Activated CD8-positive, alpha-beta memory T cell treated with anti-CD3 and anti-CD28 coated beads, Interleukin-2, amount 50 U/mL, for 48 hours (primary cell): Measurements from ENCODE around the gene TATDN2.

Experiments
- DNase-seq: peaks from one replicate; pipeline ENCODE4 v3.0.0-alpha.2; 2020

TATDN2 gene

DNA sequence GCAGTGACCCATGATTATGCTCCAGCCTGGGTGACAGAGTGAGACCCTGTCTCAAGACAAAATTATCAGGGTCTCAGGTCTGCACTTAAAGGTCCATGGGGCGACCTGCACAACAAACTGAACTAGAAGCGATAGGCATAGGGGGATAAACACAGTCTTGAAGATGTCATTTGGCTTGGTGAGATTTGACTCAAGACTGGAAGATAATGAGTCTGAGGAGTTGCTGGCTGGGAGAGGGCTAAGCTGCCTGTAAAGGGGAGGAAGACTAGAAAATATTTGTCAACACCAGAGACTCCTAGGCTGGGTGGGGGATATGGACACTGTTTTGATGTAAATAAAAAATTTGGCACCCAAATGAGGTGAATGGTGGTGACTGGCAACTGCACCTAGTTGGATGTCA is 24.7 kb downstream of the TATDN2 start:
- DNase-seq = no peak

DNA sequence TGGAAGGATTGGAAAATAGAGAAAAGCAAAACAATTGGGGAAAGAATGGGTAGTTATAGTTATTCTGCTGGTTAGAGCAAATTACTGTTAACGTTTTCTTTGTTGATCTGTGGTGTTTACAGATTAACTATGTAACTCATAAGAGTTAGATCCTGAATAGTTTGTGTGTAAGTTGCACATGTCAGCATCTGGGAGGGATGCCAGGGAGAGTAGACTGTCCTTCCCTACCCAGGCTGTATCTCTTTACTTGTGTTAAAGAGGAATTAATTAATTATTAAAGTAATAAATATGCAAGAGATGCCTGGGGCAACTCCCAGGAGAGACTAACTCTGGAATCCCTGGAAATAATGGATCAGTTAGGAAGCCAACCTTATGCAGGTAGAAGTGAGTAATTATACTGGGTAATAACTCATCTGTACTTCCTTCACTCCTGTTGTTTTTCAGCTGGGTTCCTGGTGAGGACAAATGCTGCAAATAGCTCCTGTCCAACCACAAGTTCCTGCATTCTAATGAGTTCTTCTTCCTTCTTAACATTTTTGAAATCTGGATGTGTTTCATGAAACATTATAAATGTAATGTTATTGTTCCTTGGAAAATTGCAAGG is 25.5 kb downstream of the TATDN2 start:
- no peak for DNase-seq

DNA sequence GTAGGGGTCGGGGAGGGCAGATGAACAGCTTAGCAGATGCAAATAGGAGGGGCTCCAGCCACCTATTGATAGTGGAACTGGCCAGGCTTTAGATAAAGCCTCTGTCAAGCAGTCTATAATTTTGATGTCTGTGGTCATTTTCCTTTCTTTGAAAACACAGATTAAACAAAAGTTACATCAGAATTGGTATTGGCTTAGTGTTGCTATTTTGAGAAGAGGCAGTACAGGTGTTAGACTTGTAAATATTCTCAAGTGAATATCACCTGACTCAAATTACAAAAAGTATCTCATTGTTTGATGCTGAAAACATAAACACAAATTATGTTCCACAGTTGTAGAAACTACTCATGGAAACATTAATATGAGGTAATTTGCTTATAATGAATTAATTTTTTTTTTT is 26.3 kb downstream of the TATDN2 start:
- no peak for DNase-seq

DNA sequence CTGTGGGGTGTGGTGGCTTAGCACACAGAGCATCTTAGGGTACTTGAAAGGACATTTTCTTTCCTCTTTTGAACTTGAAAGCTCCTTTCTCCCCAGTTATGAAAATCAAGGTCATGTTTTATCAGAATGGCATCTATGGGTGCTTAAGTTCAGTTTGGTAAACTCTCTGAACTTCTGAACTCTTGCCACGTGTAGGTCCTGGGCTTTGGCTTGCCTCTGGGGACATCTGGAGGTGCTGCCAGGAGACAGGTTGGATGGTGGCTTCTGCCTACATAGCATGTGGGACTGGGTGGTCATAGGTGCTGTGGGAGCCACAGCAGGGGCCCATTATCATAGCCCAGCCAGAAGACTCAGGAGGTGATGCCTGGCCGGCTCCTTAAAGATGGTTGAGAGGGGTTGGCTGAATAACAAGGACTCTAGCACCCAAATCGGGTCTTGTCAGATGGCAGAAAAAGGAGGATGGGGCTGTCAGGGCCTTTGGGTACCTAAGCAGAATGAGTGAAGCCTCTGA is 28.9 kb downstream of the TATDN2 start:
- DNase-seq = no peak

DNA sequence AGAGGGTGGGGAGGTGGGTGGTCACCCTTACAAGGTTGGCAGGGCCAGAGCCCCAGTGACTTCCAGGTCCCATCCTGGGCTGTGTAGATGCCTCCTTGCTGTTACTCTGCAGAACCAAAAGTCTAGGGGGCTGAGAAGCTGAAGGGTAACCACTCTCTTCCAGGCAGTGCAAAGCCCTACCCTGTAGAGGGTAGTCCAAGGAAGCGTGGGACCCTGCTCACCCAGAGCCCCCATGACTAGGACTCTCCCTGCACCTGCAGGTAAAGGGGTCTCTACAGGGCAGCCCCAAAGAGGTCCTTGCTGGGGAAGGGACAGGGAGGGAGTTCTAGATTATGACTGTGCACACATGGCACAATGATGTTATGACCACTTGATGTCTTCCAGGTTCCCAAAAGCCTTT is 30.2 kb downstream of the TATDN2 start:
- no peak for DNase-seq

DNA sequence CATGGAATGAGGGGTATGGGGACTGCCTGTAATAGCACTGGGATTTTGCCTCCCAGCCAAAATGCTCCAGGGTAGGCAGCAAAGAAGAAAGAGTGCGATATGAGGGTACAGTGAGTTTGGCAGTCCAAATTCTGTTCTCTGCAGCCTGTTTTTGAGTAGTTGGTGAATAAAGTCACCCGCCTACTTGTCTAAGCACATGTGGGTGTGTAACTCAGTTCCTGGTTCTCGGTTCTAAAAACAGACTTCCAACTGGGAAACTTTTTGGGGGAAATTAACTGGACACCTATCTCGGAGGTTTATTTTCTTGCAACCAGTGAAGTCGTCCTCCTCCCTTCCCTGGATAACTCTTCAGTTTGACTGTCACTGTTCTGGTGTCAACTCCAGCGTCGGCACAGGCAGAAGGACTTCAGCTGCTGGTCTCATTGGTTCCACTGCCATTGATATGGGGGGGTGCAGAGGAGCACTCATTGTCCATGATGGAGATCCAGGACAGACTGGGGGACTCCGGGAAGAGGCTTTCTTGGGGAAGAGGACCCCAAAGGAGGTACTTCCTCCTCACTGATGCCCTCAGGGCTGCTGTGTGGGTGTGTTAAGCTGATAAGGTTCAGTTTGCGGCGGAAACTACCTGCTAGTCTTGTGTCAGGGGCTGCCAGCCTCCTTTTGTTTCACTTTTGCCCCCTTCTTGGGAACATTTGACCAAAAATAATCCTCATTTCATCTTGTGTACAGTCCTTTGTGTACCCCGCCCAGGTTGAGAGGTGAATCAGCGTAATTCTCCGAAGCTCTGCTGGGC is 31.3 kb downstream of the TATDN2 start:
- no peak for DNase-seq

DNA sequence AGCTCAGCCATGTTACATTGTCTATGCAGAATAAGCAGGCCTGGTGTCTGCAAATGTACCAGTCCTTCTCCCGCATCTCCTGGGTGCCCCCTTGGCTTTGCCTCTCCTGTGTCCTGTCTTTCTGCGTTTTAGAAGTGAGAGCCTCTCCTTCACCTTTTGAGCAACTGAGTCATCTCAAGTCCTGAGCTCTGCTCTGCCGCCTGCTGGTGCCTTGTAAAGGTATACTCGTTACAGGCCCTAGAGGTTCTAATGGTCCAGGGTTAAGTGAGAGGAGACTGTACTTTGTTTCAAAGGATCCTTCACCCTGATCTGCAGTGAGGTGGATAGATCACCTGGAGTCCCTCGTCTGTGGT is 31.9 kb downstream of the TATDN2 start:
- no peak for DNase-seq

DNA sequence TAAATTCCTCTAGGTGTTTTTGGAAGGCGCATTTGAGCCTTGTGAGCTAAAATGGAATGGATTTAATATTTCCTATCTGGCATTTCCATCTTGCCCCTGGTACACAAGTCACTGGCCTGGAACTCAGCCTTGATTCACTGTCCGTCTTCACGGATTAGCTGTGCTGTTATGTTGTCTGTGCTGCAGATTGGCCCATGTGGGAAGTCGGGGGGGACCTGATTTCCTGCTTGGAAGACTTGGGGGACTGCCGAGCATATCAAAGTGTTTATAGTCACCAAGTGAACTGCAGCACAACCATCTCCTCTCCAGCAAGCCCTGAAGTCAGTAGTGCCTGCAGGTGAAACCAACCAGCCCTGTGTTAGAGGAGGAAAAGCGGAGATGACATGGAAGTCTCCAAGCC is 32.3 kb downstream of the TATDN2 start:
- no peak for DNase-seq

DNA sequence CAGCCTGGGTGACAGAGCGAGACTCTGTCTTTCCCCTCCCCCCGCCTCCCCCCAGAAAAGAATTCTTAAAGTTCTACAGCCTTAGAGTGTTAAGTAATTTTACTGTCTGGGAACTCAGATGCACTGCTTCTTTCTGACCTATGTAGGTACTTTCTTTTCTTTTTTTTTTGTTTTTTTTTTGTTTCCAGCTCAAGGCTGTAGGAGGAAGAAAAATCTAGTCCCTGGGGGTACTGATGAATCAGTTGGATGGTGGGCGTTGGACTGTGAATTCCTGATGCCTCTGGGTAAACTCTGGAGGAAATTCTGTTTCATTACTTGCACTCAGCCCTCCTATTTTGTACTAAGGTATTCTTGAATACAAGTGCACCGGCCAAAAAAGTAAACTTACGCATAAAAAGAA is 33.7 kb downstream of the TATDN2 start:
- no peak for DNase-seq

DNA sequence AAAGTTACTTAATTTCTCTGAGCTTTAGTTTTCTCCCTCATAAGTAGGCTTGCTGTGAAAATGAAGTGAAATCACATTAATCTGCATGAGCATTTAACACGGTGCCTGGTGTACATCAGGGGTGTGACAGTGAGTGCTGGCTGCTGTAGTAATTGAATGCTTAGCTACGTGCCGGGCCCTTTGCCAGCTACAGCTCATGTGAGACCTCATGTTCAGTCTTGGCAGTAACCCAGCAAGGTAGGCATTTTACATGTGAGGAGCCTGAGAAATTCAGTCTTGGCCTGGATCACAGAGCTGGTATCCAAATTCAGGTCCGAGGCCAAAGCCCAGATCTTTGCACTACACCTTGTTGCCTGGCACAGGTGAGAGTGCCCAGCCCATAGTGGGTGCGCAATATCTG is 35.4 kb downstream of the TATDN2 start:
- no peak for DNase-seq

DNA sequence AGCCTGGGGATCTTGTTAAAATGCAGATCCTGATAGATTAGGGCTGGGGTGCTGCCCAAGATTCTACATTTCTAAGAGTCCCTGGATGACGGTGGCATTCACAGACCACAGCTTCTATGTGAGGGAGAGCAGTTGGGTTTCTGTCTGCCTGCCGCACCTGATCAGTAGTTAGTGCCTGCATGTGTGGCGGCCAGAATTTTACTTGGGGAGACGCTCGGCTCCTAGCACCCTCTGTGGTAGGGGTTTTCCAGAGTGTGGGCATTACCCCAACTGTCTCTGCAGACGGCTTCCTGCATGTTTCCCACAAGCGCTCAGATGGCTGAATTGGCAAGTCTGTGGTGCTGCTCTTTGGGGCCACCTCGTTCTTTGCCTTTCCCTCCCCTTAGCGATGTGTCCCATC is 36.2 kb downstream of the TATDN2 start:
- DNase-seq = no peak

DNA sequence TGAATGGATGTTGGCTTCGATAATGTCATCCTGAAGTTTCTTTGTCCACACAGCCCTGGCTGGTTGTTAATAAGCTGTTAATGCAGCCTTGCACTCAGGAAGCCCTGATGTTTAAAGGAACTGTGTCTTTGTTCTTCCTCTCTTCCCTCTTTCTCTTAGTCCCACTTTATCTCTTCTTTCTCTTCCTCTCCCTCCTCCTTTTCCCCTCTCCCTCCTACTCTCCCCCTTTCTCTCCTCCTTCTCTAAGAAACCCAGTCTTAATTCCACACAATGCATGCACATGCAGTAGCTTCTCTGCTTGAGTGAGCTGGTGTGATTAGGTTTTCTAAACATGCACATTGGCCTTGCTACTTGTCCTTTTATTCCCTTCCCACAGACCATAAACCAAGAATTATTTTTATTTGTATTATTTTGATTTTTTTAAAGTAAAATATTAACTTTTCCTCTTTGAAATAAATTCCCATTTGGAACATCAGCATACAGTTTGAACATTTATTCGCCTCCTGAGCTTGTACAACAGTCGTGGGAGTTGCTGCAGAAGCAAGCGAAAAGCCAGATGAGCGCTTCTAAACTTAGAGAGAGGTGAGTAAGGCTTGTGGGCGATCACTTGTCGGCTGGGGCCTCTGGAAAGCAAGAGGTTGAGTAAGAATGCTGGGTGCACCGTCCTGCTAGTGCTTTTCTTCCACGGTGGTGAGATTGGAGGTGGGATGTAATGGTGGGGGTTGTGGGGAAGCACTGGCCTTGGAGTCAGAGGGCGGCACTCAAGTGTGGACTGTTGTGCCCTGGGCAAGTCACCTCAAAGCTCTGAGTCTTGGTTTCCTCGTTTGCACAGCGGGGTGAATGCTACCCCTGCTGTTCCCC is 37.2 kb downstream of the TATDN2 start:
- no peak for DNase-seq

DNA sequence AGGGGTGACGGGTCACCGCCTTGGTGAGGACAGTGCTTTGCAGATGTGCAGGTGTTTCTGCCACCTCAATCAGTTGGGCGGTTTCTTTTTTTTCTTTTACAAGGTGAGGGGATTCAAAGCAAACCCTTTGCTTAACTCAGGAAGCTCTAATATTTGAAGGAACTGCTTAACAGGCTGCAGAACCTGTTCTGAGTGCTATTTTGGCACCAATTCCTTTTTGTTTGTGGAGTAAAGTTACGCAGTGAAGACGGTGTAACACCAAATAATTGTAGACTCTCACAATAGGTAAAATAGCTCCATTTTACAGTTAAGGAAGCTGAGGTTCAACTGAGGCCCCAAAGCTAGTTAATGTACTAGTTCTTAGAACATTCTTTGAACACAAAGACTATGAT is 37.9 kb downstream of the TATDN2 start:
- DNase-seq = no peak

DNA sequence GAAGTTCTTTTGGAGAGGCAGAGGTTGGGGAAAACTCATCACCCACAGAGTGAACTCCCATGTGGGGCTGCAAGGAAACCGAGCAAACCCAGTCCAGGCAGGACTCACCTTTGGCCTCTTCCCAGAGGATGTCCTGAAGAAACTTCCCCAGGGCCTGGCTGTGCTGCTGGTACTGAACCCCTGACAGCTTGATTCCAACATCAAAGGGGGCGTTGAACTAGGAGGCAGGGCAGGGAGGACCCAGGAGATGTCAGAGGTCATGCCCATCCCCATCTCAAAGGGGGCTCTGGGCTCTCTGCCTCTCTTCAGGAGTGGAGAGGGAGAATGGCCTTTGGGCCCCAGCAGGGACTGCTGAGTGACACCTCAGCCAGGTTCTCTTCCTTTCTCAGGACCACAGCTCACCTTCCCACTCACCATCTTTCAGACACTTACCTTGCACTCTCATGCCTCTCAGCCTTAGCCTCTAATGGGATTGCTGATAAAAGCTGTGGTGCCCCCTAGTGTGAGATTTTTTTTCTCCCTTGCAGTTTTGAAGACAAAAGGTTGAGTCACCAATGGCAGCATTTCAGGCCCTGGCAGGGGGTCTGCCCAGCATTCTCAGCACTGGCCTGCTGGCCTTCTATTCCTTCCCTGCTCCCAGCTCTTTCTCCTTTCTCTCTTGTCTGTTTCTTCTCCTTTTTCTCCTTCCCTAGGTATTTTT is 38.5 kb downstream of the TATDN2 start:
- DNase-seq = no peak

DNA sequence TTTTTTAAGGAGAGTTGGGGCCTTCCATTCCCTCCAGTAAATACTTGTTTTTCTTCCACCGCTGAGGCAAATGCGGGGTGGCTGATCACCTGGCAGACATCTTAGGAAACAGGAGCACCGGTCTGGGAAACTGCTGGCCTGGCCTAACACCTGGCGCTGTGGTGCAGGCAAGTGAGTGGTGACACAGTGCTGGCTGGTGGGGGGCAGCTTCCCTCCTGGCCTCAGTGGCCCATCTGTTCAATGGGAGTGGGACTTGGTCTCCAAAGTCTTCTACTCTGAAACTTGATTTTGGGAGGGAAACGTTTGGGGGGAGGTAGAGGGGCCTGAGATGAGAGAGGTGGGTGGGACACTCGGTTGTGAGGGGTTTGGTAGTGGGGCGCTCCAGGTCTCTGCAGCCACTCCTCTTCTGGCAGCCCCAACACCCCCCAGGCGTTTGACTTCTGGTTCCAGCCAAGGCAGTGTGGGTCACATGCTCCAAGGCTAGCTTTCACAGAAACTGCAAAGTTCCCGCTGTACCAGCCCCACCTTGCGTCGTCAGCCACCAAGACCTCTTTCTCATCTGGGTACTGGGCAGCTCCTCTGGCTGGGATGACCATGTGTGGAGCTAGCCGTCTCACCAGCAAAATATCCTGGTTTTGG is 39.8 kb downstream of the TATDN2 start:
- DNase-seq = no peak

DNA sequence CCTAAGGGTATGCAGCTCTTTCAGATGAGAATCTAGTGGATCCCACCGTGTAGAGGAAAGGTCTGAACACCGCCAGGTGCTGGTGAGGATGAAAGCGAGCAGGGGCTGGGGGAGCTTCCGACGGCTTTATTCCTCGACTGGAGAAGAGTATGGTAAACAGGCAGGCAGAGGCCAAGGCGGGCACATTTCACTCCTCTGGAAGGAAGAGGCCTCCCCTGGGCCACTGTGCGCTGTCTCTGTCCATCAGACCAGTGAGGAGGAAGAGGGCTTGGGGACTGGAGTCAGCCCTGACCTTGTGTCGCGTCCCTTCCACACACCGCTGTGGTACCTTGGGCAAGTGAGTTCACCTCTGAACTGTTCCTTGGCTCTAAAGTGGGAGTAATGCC is 40.3 kb downstream of the TATDN2 start:
- no peak for DNase-seq

DNA sequence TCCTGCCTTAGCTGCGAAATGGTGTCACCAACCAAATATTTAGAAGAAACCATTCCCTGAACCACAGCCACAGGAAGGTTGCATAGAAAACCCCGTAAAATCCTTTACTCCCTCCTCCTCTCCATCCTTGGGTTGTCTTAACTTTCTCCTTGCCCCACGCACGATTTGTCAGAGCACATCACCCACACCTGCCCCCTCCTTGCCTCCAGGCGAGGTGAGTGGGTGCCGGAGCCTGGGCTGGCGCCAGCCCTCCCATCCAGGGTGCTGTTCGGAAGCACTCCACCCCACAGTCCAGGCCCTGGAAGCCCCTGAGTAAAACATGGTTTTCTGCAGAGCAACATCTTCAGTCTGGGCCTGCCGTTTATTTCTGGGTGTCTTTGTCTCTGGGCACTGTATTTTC is 40.8 kb downstream of the TATDN2 start:
- no peak for DNase-seq

DNA sequence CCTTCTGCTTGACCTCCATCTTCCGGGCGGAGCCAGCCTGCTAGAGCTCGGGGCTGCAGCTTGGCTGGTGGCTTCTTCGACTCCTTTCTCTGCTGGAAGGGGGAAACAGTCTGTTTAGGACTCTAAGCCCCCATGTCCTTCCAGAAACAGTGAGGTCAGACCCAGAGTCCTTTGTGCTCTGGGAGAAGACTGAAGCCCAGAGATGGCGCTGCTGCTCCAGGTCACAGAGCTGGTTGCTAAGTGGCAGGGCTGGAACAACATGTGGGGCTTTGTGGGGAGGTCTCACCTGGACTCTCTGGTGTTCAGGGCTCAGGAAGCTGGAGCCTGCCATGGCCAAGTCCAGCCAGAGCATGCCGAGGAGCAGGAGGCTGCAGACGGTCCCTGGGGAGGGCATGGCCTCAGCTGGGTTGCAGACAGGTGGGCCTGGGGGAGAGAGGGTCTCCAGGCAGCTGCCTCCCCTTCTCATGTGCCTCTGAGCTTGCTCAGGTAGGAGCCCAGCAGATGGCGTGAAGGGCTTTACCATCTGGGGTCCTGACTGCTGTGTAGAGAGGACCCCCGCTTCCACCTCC is 41.6 kb downstream of the TATDN2 start:
- no peak for DNase-seq

DNA sequence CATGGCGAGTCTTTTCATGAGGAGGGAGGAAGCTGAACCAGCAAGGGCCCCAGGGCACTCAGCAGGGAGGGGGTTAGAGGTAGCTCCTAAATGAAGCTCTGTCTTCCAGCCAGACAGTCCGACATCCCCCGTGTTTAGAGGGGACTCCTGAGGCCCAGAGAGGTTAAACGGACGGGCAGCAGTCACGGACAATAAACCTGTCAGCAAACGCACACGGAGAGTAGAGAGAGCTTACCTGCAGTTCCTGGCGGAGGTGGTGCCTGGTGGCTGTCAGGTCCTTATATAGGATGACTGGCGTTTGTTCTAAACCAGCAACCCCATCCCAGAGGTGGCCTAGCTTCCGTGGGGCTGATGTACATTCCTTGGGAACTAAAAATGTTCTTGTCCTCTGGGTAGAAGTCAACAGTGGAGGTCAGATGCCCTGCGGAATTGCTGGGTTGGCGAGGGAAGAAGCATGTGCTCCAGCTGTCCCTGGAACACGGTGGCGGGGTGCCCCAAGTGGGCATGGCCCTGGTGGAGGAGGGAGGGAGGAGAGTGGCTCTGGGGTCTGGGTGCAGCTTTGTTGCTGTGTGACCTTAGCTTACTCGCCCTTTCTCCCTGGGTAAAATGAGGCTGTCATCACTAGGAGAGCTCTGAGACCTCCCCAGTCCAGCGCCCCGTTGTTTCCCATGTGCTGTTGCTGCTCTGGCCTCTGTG is 42.4 kb downstream of the TATDN2 start:
- no peak for DNase-seq

DNA sequence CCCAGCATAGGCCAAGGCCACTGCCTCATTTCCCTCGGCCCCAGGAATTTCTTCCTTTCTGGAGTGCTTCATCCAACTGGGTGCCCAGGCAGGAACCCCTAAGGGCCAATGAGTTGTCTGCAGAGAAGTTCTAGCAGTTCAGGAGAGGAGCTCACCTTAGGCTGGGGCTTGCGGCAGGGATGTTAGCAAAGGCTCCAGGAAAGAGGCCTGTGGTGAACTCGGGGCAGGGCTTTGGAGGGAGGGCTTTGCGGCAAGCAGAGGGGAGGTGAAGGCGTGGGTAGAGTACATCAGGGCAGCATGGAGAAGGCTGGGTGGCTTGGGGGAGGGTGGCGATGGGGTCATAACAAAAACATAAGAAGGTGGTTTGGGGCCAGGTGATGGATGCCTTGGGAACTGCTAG is 43.4 kb downstream of the TATDN2 start:
- no peak for DNase-seq

DNA sequence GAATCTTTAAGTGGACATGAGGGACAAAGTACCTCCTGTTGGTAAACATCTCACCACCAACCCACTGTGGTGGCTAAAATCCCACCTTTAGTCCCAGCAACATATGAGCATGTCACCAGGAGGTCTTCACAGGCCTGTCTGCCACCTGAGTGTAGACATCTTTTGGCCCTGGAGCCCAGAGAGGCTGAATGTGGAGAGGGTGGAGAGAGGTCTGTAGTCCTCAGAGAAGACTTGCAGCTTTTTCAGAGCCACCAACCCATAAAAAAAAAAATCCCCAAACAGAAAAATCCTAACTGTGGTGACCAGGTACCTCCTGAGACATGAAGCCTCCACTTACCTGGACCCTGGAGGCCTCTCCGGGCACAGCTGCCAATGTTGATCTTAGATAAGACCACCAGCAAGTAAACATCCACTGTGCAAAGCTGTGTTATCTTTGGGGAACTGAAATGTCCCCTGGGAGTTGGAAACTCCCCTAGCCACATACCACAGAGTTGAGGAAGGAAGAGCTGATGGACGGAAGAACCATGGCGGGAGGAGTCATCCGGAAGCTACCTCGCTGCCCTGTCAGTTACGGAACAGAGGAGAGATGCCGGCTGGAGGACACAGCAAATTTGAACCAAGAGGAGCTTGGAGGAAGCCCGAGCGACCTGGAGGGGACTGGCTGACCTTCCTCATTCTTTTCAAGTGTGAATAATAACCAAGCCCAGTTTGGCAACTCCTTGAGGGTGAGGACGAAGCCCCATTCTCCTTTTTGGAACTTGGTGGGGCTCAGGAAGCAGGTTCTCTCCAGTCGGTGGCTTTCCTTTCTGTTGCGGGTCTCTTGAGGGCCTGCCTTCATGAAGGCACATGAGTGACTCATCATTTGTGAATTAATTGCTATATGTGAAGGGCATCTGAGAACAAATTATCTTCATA is 44.5 kb downstream of the TATDN2 start, which contains the start of gene GHRL:
GHRL (minus strand) TSS at position 443 of the 915 bp plus-strand sequence. CDS start 2,767 bp downstream, outside the sequence.
- no peak for DNase-seq
